ENCODE data around the gene PLAA. TPM values are rescaled to one million over a fixed set of nuclear protein-coding genes. Genes with fewer than 3 reads are reported as not detected.

The PLAA gene
- polyA plus RNA-seq, 1 donor from 2014 or later: 27.4 TPM

- Histone ChIP-seq H3K9ac (ENCODE audit: low read length) (no peak overlapping the region), H3K27ac (ENCODE audit: low read length) (no peak overlapping the region), H3F3A (ENCODE audit: insufficient read depth, low read length, poor library complexity, severe bottlenecking) (no peaks in the 10 kb centered on the region), H3K79me2 (replicated peaks; ENCODE audit: insufficient read depth, low read length) (no peaks in the 10 kb centered on the region), H3K4me3 (ENCODE audit: low read length) (no peak overlapping the region), H4K20me1 (ENCODE audit: insufficient read depth) (no peaks in the 10 kb centered on the region), H3K27me3 (ENCODE audit: insufficient read depth, low read depth, low read length) (no peaks in the 10 kb centered on the region), H3K36me3 (ENCODE audit: insufficient read depth, low read length) (peaks cover 10% of the 10 kb centered on the region), H2AFZ (ENCODE audit: low read depth, low read length) (no peak overlapping the region), H3K9me2 (ENCODE audit: insufficient read depth, low read length) (no peaks in the 10 kb centered on the region), H3K4me2 (ENCODE audit: low read length) (no peak overlapping the region), H3K9me3 (ENCODE audit: low read length) (no peaks in the 10 kb centered on the region)
- no peak for TF ChIP-seq MXI1 (conservative IDR thresholded peaks at IDR 0.05; ENCODE audit: poor library complexity, severe bottlenecking)
- TF ChIP-seq REST (IDR thresholded peaks at IDR 0.05; ENCODE audit: borderline replicate concordance): no peak
- no peak for TF ChIP-seq EZH2 (IDR thresholded peaks at IDR 0.05; ENCODE audit: borderline replicate concordance, insufficient read depth, low read length, poor library complexity, severe bottlenecking)
- TF ChIP-seq EP300 (conservative IDR thresholded peaks at IDR 0.05; ENCODE audit: poor library complexity, severe bottlenecking): no peak
- no peak for TF ChIP-seq TAF1 (IDR thresholded peaks at IDR 0.05; ENCODE audit: low read depth)
- TF ChIP-seq CTCF (IDR thresholded peaks at IDR 0.05; ENCODE audit: poor library complexity, severe bottlenecking): no peak
These were observed 36.3 kb upstream of the PLAA start for GRCh38 chr9:26983340-26983739.

GRCh38 chr9:26975728-26976707, 29.0 kb upstream of the PLAA start:
- Histone ChIP-seq H3K9me2 (ENCODE audit: insufficient read depth, low read length) (no peaks in the 10 kb centered on the region), H3K27ac (ENCODE audit: low read length) (no peak overlapping the region), H4K20me1 (ENCODE audit: insufficient read depth) (no peaks in the 10 kb centered on the region), H3K9ac (ENCODE audit: low read length) (peak overlapping the region; percentile 20), H2AFZ (ENCODE audit: low read depth, low read length) (no peak overlapping the region), H3K79me2 (replicated peaks; ENCODE audit: insufficient read depth, low read length) (peaks cover under 1% of the 10 kb centered on the region), H3K4me3 (ENCODE audit: low read length) (peak overlapping the region; percentile 62), H3K36me3 (ENCODE audit: insufficient read depth, low read length) (no peaks in the 10 kb centered on the region), H3K9me3 (ENCODE audit: low read length) (no peaks in the 10 kb centered on the region), H3K27me3 (ENCODE audit: insufficient read depth, low read depth, low read length) (no peaks in the 10 kb centered on the region), H3F3A (ENCODE audit: insufficient read depth, low read length, poor library complexity, severe bottlenecking) (no peaks in the 10 kb centered on the region), H3K4me2 (ENCODE audit: low read length) (no peak overlapping the region)
- TF ChIP-seq MXI1 (conservative IDR thresholded peaks at IDR 0.05; ENCODE audit: poor library complexity, severe bottlenecking) (peak; percentile 44), POLR2AphosphoS5 (IDR thresholded peaks at IDR 0.05) (peak; percentile 21), EP300 (conservative IDR thresholded peaks at IDR 0.05; ENCODE audit: poor library complexity, severe bottlenecking) (no peak), EZH2 (IDR thresholded peaks at IDR 0.05; ENCODE audit: borderline replicate concordance, insufficient read depth, low read length, poor library complexity, severe bottlenecking) (no peak), REST (IDR thresholded peaks at IDR 0.05; ENCODE audit: borderline replicate concordance) (peak; percentile 46), SMC3 (conservative IDR thresholded peaks at IDR 0.05; ENCODE audit: poor library complexity) (peak; percentile 69), RAD21 (conservative IDR thresholded peaks at IDR 0.05) (peak; percentile 81), TAF1 (IDR thresholded peaks at IDR 0.05; ENCODE audit: low read depth) (peak; percentile 30), CTCF (IDR thresholded peaks at IDR 0.05; ENCODE audit: poor library complexity, severe bottlenecking) (peak; percentile 76)

All from neural cell (in vitro differentiated cells).